Stimulated activated CD8-positive, alpha-beta memory T cell treated with anti-CD3 and anti-CD28 coated beads, Interleukin-15, amount 100 ng/mL, for 48 hours (primary cell): ENCODE measurements around the gene GAS1.
A peak's percentile ranks its signal among the peaks of the same experiment; 100 is the strongest.

Experiments
- DNase-seq, 2 donors: peaks; one replicate each; pipeline ENCODE4 v3.0.0-alpha.2; 2020; ENCODE audit warnings: low read depth in 2 of 2

The GAS1 gene

DNA sequence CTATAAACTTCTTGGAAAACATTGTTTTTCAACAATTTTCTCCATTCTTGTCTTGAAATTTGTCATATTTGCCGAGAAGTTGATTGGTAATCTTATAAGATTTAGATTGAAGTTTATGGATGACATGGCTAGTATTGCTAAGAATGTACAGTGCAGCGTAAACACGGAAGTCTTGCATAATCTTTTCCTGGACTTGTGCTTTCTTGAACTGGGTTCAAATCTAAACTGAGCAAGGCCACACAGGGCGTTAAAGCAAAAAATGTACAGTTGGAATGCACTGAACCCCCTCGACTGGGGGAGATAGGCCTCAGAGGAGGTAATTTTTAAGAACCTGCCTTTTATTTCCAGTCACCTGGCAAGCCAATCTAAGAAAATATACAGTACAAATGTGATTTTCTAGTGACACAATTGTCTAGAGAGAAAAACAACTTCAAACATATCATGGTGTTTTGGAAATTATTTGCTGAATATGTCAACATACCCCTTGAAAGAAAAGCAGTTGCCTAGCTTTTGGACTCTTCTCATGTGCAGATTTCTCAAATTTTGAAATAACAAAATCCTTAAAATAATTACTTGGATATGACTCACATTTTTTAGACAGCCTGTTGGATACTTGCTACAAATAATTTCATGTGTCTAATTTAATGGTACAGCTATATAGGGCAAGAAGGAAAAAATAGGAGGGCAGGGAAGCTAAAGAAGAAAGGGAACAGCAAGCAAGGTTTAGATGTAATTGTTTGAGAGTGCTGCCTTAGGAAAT lies 18.5 kb upstream of the GAS1 start:
- DNase-seq, result no peak

DNA sequence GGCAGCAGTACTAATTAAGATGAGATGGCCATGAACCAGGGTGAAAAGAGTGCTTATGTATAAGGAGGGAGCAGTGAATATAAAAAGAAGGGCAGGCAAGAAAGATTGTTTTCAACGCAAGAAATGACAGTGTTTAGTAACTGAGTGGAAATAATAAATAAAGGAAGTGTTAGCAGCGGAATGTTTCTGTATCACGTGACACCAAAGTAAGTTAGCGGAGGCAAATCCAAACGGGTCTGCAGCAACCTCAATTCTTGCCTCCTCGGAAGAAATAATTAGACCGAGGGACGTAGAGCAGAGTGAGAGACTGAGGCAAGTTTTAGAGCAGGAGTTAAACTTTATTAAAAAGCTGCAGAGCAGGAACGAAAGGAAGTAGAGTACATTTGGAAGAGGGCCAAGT lies 15.4 kb upstream of the GAS1 start:
- DNase-seq, result no peak

DNA sequence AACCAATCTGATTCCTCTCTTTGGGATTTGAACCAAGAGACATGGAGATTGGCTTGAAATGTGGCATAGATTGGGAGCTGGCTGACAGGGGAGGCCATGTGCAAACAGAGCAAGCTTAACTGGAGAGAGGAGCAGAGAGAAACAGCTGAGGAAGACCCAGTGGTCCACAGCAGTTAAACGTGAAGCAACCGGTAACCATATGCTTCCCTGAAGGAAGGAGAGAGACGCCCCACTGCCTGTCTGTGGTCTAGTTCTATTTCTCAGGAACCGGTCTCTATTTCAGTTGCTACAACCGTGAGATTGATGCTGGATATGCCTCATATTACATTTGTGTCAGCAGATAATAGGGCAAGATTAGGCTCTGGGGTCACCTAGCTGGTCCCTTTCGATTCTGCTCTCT lies 13.6 kb upstream of the GAS1 start:
- DNase-seq, result no peak

DNA sequence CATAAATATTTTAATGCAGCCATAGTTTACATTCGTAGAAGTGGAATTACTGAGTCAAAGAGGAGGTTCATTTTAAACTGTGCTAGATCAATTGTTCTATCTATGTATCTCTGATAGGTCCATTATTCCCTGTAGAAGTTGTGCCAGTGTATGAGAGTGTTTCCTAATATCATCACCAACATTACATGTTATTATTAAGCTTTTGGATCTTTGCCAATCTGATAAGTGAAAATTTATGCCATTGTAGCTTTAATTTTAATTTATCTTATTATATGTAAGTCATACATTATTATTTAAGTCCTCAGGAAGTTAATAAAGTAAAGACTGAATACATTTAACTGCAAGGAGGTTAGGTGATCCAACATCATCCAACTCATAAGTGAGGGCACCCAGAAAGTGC lies 10.9 kb upstream of the GAS1 start:
- DNase-seq, result no peak

DNA sequence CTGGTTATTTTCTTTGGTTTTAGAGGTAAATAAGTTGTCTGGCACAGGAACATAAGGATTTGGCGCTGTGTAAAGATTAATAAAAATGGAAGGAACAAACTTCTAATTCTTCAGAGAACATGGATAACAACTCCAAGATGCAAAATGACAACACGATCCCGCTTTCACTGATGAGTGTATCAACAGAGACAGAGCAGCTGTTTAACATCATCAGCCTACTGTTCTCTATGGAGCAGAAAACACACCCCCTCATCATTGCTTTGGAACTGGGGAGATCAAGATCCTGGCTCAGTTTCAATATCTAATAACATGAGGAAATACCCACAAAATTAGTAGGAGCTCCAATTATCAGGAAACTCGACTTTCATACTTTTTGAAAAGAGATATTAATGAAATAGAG lies 8.3 kb upstream of the GAS1 start:
- DNase-seq, result no peak

DNA sequence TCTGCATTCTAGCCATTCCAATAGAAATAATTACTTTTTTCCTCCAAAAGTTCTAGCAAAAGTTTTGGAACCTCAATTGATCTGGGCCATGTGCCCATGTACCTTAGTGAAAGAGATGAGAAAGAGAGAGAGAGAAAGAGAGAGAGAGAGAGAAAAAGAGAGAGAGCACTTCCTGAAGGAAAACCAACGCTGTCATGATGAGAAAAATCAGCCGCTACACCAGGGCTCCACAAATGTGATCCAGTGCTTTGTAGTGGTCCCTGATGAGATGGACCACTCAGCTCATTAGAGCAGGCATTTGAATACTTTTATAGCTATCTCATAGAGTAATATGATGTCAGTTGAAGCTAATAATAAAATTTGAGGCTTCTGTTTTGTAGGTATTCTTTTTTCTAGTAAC lies 7.7 kb upstream of the GAS1 start:
- DNase-seq, result no peak

DNA sequence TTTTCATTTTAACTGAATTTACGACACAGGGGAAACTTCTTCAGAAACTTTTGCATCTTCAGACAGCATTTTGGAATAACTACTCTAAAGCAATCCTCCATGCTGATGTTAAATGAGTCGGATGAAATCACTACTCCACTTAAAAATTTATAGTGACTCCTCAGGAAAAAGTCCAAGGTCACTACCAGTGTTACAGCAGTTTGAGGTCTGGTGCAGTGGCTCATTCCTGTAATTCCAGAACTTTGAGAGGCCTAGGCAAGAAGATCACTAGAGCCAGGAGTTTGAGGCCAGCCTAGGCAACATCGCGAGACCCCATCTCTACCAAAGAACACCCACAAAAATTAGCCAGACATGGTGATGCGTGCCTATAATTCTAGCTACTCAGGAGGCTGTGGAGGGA lies 5.9 kb upstream of the GAS1 start:
- no peak for DNase-seq

DNA sequence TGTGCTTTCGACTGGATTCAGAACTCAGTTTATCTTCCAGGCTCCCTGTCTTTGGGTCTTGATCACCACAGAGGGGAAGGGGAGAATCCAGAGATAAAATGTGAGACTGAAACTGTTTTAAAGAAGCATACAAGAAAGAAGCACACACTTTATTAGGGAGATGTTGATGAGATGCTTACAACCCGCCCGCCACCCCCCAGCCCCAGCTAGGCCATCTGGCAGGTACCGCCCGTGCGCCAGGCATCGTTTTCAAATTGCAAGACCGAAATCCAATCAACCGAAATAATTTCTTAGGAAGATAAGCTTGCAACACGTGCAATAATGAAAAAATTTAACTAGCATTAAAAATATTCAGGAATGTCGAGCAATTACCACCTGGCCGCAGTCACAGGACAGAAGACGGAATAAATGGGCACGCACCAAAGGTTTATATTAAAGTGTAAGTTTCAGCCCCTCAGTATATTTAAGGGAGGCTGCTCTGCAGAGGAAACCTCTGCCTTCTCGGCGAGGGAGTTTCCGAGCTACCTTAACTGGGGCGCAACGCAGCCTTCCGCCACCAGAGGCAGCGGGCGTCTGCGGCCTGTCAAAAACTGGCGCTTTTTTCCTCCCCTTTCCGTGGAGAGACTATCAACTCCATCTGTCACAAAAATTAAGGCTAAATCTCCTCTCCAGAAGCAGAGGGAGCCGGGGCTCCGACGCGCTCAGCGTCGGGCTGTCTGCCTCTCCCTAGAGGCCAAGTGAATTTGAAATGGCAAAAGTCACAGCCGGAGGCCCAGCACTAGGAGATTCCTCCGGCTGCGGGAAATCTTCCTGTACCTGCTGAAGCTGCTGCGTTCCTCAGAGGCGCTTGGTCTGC lies 996 bp upstream of the GAS1 start:
- peak; percentile 55 to 60 for DNase-seq

DNA sequence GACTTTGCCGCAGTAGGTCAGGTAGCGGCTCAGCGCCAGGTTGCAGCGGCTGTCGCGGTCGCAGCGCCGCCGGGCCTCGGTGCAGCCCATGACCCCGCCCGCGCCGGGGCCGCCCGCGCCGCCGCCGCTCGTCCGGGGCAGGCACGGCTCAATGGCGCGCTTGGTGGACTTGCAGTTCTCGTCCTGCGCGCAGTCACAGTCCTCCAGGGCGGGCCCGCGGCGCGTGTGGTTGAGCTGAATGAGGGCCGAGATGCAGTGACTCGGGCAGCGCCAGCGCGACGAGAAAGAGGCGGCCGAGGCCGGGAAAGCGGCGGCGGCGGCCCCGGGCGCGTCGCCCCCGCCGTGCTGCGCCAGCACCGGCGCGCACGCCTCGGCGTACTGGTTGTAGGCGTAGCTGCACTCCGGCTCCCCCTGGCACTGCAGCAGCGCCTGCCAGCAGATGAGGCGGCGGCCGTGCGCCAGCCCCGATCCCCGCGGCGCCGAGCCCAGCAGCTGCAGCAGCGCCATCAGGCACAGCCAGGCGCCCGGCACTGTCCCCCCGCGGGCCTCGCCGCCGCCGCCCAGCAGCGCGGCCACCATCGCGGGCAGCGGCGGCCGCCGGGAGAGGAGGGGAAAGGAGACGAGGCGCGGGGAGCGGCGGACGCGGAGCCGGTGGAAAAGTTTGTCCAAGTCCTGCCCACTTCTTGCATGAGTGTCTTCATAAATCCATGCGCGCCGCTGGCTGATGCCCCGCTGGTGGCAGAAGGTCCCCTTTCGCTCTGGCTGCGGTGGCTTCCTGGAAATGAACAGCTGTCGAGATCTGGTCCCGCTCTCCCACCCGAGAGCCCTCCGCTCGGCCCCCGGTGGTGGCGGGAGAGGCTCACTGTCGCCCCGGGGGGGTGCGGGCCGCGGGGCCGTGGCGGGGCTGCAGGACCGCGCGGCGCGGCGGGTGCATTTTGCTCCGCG lies 833 bp downstream of the GAS1 start:
- DNase-seq, result peak; percentile 32 to 36

DNA sequence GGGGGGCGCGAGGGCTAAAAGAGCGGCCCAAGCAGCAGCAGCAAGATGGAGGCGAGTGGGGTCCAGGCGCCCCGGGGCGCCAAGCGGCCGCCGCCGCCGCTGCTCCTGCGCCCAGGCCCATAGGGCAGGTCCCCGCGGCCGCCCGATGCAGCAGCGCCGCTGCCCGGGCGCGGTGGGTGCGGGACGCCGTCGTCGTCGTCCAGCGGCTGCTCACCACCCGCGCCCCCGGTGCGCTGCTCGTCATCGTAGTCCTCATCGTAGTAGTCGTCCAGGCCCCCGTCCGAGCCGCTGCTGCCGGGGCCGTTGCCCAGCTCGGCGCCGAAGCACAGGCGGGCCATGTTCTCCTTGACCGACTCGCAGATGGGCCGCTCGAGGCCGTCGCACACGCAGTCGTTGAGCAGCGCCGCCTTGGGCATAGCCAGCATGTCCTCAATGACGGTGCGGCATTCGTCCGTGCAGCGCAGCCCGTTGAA lies 1.5 kb downstream of the GAS1 start:
- DNase-seq, result peak in 1 of 2 donors; percentile 13

DNA sequence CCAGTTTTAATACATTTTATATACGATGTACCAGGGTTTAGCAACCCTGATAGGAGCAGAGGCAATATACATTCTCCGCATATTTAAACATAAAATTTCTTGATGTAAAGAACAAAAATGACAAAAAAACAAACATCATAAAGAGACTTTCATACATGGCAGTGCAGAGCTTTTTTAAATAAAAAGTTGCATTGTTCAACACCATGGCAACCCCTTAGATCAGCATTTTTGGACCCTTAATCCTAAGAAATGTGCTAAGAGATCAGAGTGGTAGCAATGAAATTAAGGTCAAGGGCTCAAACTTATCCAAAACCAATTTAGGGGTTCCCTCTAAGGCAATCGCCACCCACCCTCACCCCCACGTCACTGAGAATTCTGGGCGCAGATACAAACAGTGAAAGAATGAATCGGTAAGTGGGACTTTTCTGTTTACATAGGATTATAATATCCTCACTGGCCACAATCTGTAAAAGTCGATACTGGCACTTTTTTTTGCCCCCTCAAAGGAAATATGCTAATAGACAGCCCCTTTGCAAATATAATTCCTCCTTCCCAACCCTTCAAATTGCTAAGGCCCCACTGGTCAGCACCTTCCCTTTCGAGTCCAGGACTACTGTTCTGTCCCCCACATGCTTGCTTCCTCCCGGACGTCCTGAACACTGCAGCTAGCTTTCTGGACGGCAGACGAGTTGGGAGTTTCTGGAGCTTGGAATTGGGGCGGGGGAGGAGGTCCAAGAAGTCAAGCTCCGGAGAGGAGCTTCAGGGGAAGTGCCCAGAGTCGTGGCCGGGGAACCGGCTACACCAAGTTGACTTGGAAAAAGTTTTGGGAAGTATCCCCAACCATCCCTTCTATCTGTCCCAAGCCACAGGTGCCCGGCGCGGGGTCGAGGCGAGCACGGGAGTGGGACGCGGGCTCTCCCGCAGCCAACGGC lies 2.2 kb downstream of the GAS1 start:
- no peak for DNase-seq

DNA sequence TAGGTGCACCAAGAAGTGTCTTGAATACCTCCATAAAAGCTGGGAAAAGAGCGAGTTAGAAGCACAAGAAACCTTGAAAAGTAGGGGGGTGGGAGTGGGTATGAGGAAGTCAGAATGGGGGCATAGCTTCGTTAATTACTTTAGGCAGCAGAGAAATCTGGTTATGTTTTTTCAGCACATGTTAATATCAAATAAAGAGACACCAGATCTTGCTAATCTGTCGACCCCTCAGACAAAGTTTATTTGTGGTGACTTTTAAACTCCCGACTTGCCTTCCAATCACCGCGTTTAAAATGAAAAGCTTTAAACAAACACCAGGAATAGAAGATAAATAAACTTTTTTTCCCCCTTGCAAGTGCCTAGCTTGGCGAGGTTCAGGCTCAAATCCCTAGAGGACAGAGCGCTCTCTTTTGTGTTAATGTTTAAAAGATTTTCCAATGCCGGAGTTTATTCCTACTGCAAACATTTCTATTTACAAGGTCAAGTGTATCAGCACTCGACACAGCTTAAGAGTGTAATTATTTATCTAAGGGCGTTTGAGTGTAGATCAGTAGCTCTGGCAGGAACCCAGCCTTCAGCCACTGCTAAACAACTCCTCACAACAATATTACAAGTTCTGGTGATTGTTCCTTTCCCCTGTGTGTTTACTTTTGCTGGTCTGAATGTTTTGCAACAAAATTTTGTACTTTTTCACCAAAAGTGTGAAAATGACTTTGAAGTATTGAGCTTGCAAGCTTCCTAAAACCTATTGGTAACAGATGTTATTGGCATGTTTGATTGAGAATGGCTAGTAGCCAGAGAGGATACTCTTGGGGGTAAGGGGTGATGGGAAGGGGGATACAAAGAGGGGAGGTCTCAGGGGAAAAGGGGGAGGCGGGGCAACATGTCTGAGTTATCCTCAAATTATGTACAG lies 3.8 kb downstream of the GAS1 start:
- no peak for DNase-seq

DNA sequence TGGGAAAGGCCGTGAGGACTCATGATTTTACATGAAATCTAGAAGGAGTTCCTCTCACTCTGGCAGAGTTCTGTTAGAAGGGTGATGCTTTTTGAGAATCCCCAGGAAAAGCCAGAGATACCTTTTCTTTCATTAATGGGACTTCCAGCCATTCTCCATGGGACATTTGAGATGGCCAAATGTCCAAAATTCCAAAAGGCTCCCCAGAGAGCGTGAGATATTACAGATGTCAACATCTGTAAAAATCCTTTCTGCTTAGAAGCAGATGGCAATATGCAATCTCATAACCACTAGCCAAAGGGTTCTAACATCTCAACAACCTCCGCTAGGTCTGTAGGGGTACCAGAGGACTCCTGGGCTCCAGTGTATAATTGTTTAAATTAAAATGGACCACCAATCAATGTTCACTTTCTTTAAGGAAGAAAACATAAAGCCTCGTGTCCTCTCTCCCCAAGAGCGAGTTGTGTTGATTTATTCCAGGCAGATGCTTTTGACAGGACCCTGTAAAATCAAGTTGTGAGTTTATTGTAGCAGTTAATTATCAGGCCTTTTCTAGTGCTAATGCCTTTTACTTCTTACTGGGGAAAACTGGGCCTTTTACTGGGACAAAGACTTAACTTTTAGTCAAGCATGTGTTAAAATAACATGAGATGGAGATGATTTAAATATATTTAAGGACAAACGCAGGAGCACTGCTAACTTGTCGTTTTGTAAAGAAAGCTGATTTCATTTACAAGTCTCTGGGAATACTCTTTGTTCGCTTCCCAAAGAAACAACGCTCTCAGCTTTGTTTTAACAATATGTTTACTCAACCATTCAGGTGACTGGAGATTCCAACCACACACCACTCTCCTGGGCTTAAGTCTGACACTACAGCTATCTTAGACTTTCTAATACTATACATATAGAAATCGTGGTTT lies 4.8 kb downstream of the GAS1 start:
- no peak for DNase-seq

DNA sequence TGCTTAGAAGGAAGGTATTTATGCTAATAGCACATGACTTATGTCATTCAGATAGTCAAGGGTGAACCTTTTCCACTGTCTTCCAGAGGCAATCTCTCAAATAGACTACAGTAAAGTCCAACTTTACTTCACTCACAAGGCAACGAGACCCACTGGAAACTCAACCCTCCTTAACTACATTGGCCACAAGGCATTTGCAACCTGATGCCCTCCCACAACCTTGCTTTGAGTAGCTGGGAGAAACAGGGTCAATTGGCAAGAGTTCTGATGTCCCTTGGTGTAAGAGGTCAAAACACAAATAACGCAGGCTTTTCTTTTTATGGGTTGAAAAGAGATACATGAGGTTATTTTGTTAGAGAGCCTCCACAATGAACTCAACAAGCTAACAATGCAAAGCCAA lies 6.1 kb downstream of the GAS1 start:
- DNase-seq, result no peak

DNA sequence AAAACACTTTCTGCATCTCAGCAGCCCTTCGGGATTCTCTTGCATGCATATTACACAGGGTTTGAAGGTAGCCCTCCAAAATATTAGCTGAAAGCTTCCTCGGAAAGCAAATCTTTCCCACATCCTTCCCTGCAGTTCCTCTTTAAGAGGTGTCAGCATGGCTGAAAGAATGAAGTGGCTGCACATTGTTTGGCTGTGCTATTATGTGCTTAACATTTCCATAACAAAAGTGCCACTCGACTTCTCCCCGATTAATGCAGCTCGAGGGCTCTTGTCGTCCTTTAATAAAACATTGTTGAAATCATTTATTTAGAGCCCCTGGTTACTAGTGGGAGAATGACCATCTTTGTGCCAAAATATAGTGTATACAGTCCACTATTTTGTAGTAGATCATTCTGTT lies 6.5 kb downstream of the GAS1 start:
- no peak for DNase-seq

DNA sequence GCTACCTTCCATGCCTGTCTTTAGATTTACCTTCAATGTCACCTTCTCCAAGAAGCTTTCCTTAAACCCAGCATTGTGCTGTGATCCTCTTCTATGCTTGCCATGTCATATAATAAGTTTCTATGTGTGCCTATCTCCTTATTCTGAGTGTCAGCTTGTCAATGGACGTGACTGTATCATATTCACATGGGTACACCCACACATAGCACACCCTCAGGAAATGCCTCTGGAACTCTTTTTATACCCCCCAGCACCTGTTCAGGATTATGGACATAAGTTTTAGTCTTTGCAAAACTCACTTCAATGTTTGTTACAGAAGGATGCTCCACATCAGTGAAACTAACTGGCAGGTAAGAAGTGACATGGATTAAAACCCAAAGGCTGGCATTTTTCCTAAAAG lies 7.4 kb downstream of the GAS1 start:
- no peak for DNase-seq

DNA sequence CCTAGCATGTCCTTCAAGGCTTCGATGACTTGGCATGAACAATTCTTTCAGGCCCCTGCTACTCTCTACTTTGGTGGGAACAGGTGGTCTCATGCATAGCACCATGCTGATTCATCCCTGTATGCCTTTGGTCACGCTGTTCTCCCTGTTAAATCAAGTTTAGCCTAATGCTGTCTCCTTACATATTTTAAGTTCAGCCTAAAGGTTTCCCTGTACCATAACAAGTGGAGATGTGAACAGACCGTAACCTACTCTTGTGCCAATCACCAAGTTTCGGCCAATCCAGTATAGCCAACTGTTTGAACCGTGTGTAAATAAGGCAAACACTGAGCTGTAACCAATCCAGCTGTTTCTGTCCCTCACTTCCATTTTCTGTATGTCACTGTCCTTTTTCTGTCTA lies 8.0 kb downstream of the GAS1 start:
- no peak for DNase-seq

DNA sequence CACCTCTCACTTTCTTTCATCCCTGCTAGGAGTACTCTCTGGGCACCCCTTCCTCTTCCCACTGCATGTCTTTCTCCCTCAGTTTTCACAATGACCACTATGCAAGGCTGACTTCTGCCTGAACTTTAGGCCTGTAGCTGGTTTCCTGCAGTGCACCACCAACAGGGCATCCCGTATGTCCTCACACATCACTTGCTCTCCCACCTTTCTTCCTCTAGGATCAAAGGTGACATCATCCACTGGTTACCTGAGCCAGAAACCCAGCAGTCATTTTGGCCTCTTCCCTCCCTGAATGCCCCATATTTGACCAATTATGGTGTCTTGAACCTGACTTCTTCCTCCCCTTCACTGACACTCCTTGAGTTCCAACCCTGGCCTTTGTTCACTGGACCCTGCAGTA lies 8.5 kb downstream of the GAS1 start:
- no peak for DNase-seq

DNA sequence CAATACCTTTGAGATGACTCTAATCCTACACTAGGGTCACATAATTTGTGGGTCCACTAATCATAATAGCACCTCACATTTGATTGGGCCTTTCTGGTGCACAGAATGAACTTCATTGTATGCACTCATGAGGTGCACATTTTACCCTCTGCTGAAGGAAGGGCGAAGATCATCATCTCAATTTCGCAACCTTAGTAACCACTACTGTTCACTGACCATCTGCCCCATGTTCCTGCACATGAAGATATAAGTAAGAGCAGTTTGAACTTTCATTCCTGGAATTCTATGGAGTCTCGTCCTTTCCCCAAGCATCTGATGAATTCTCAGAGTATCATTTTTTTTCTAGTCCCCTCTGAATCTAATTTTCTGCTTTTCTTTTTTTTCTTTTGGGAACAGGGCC lies 21.2 kb downstream of the GAS1 start:
- DNase-seq, result no peak
